ENCODE results near the gene CDH4.

CDH4 gene

GRCh38 chr20:61802721-61803311 lies 550.8 kb downstream of the CDH4 start:
- DNase-seq = no peak

DNA sequence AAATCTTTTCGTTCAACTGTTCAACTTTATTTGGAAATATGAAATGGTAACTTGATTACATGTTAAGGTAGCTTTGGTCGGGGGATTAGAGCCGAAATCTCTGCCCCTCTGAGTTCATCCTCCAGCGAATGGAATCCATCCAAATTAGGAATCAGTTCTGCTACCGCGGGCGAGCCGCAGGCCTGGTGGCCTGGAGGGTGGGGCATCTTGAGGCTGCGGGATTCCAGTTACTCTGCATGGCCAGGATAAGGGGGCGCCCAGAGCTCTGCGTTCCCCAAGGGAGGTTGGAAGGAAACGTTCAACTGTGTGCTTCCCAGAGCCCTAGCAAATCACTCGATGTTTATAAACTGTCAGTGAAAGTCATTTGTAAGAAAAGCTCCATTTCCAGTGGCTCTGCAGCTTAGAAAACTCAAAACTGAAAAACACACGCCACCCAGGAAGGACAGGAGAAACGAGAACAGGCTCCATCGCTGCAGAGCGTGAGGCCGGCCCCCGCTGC lies 551.4 kb downstream of the CDH4 start:
- DNase-seq = no peak

- DNase-seq = no peak
These were observed 552.1 kb downstream of the CDH4 start for GRCh38 chr20:61803915-61804751.

GRCh38 chr20:61804752-61805295 lies 552.8 kb downstream of the CDH4 start:
- DNase-seq = no peak

- DNase-seq = no peak
These were observed 553.3 kb downstream of the CDH4 start for GRCh38 chr20:61805365-61805764.

- DNase-seq = no peak
These were observed 553.7 kb downstream of the CDH4 start for GRCh38 chr20:61805781-61806180.

GRCh38 chr20:61806314-61806713 lies 554.3 kb downstream of the CDH4 start:
- DNase-seq = no peak

DNA sequence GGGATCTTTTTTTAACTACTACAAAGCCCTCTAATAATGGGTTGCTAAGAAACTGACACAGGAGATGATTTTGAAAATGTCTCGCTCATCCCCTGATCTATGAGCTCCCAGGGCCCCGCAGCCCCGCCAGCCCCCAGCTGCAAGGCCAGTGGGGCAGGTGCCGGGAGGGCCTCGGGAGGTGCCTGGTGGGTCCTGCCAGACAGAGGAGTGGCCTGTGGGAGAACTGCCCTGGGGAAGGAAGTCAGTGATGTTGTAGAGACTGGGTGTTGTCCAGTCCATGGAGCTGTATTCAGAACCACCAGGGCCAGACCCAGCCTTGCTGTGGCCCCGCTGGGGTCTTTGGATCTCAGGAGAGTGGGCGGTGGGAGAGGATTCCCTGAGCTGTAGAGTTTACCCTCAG lies 554.9 kb downstream of the CDH4 start:
- no peak for DNase-seq

GRCh38 chr20:61807471-61808160 lies 555.6 kb downstream of the CDH4 start:
- no peak for DNase-seq

- DNase-seq = no peak
These were observed 556.4 kb downstream of the CDH4 start for GRCh38 chr20:61808447-61808846.

GRCh38 chr20:61809006-61809770 lies 557.1 kb downstream of the CDH4 start:
- no peak for DNase-seq

DNA sequence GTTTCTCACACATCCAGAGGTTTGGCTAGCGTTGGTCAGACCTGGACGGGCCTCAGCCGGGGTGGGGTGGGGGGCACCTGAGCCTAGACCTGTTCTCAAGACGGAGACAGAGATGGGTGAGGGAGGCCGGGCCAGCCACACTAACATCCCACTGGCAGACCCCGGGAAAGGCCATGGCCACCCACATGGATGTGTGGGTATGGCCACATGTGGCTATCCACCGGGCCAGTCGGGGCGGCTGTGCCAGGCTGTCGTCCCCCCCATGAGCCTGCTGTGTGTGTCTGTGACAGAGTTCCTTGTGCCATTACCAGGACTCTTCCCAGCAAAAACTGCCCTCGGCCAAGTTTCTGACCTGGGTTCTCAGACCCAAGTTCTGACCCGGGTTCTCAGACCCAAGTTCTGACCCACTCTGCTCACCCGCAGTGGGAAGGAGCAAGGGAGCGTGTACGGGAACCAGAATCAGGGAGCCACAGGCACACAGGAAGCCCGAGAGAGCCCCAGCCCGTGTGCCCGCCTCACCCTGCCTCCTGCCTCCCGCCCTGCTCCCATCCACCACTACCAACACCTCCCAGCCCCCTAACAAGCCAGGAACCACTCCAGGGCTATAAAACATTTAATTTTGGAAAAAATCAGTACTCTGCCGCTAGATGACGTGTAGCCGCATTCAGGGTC lies 558.1 kb downstream of the CDH4 start:
- no peak for DNase-seq

- DNase-seq = no peak
These were observed 558.7 kb downstream of the CDH4 start for GRCh38 chr20:61810738-61811135.

DNA sequence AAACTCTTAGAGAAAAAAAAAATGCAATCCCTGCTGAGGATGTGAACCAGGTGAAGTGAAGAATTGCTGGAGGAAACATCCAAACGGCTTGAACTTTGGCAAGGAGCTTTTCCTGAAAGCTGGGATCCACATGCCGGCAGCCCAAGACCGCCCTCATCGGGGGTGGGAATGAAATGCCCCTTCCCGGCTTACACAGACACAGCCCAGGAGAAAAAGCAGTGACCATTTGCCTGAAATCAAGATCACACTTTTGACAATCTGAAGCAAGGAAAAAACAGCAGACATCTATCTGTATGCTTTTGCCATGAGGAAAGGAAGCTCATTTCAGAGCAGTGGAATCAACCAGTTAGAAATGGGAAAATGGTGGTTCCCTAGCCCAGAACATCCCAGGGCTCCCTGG lies 559.1 kb downstream of the CDH4 start:
- no peak for DNase-seq

- DNase-seq = no peak
These were observed 560.2 kb downstream of the CDH4 start for GRCh38 chr20:61812121-61812844.

GRCh38 chr20:61812845-61813485 lies 560.9 kb downstream of the CDH4 start:
- DNase-seq = no peak

DNA sequence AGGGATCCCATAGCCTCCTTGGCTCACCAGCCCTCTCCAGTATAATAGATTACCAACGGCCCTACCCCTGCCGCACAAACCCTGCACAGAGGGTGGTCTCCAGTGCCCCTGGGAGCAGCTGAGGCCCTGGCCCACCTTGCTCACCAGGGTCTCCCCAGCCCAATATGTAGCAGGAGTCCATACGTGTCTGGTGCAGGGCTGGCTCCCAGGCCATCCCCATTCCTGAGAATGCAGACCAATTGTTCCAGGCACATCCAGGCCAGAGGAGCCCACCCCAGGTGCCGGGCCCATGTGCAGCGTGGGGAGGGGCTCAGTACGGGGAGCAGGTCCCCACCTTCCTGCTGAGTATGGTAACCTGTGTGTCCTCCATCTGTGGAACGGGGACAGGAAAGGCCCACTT lies 561.7 kb downstream of the CDH4 start:
- no peak for DNase-seq

GRCh38 chr20:61814244-61814643 lies 562.2 kb downstream of the CDH4 start:
- DNase-seq = no peak

- no peak for DNase-seq
These were observed 562.7 kb downstream of the CDH4 start for GRCh38 chr20:61814726-61815125.

DNA sequence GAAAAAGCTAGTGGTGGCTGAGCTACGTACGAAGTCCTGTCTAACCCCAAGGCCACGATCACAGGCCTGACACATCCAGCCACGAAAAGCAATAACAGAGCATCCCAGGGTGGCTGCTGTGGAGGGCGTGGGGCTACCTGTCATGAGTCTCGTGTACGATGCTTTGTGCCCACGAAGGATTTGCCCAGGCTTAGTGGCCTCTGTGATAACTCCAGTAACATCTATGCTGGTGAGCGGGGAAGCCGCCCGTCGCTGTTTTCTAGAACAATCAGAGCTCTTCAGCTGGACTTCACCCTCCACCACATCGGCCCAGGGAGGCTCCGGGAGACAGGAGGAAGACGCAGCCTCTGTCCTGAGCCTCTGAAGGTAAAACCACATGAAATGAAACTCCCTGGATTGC lies 563.1 kb downstream of the CDH4 start:
- DNase-seq = no peak

GRCh38 chr20:61815678-61816077 lies 563.6 kb downstream of the CDH4 start:
- no peak for DNase-seq
